NCI-H460 (cell line): ENCODE results near the gene ADM. TPM values are rescaled to one million over a fixed set of nuclear protein-coding genes. Genes with fewer than 3 reads are reported as not detected.

Experiments
- small RNA-seq, 2 experiments: library from RNA; depleted of rRNA; stranded (forward); fragments of <200 nt; gene quantifications; one replicate each; pipeline ENCODE3, GENCODE V24; 2014
- total RNA-seq: library from RNA; depleted of rRNA; stranded (reverse); fragments of >200 nt; shearing (Covaris generic); gene quantifications from 2 replicates; pipeline ENCODE4 v1.2.3, GENCODE V29; 2014; rRNA removed

Gene ADM
- total RNA-seq, 1 experiment from 2014 or later = 7.0 TPM

Small RNA genes within 50 kb of the gene (small RNA-seq; reads per million reads assigned to genes)
- gene AC080023.2 = 0 to 0.12 reads per million in 2 experiments

Other genes starting within 250 kb of the ADM start
- 25.7 and 27.2 TPM in 2 replicates for gene SBF2, start 10.9 kb upstream of the ADM start, total RNA-seq
- 1.3 and 2.0 TPM in 2 replicates for gene AMPD3, start 150.2 kb downstream of the ADM start, total RNA-seq
- 14.6 and 15.3 TPM in 2 replicates for gene RNF141, start 236.1 kb downstream of the ADM start, total RNA-seq